HG03108 (cell line): ENCODE data around the gene UBTD1.
"Not testable (repeated sequence)": the region's sequence is repeated elsewhere in the genome, so short reads cannot be mapped to it uniquely, and the experiment has no call there.

ENCODE experiments used
- ATAC-seq: cut with Tn5 transposase; IDR thresholded peaks from one replicate; pipeline ENCODE4 v1.9.1; 2021; ENCODE audit warnings: moderate library complexity; ENCODE audit not compliant: unreplicated experiment

UBTD1 gene

DNA sequence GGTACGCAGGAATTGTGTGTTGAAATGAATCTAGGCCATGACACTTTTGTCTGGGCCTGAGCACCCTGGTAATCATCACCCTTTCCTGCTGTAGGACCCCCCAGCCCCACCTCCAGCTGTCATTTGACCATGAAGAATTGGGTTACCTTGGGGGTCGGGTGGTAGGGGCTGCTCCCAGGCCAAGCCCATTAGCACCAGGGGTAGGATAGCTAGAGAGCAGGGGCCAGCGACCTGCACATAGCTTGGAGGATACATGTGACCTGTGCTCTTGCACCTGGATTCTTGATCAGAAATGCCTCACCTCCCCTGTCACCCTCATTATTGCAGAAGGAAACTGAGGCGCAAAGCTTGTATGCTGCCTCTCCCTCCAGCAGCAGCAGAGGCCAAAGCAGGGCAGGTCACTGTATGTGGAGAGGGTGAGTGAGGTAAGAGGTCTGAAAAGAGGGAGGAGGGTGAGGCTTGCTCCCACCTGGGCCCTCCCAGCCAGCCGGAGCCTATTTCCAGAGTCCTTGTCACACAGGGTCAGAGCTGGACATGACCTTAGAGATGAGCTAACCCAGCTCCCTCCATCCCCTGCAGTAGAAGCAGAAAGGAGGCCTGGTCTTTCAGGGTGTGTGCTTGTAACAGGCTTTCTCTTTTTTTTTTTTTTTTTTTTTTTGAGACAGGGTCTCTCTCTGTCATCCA lies 38.6 kb downstream of the UBTD1 start:
- no peak for ATAC-seq

- ATAC-seq: no peak
These were observed 39.7 kb downstream of the UBTD1 start for GRCh38 chr10:97538411-97538810.

- no peak for ATAC-seq
These were observed 40.1 kb downstream of the UBTD1 start for GRCh38 chr10:97538839-97539238.

GRCh38 chr10:97539523-97540200 lies 40.9 kb downstream of the UBTD1 start:
- no peak for ATAC-seq

GRCh38 chr10:97540669-97541500 lies 42.2 kb downstream of the UBTD1 start:
- no peak for ATAC-seq

DNA sequence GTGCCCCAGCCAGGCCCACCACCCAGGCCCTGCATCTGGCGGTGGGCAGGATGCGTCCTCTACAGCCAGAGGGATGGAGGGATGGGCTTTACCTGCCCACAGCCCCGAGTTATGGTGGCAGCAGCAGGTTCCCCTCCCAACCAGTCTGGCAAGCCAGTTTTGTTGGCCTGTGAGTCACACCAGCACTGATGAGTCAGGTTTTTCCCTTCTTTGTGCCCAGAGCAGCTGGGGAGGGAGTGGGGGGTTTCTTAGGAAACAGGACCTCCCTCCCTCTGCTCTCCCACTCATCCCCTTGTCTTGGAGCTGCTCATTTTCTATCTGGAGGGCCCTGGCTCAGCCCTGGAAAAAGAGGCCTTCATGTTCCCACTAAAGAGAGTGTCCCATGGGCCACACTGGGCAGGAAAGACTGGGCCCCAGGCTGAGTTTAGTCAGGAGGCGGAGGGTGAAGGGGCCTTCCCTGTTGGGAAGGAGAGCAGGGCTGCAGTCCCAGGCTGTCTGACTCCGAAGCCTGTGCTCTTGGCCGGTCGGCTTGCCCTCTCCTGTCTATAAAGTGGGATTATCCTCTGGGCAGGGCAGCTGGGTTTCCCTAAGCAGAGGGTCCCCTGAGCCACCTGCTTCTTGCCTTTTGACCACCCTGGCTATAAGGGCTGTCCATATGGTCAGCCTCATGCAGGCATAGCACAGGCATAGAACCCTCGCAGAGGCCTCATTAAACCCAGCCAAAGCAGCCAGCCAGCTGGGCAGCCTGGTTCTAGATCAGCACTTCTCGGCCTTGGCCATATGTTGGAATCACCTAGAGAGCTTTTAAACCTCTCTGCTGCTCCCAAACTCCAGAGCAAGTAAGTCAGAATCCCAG lies 43.7 kb downstream of the UBTD1 start:
- ATAC-seq: no peak

GRCh38 chr10:97543025-97543546 lies 44.4 kb downstream of the UBTD1 start:
- no peak for ATAC-seq

DNA sequence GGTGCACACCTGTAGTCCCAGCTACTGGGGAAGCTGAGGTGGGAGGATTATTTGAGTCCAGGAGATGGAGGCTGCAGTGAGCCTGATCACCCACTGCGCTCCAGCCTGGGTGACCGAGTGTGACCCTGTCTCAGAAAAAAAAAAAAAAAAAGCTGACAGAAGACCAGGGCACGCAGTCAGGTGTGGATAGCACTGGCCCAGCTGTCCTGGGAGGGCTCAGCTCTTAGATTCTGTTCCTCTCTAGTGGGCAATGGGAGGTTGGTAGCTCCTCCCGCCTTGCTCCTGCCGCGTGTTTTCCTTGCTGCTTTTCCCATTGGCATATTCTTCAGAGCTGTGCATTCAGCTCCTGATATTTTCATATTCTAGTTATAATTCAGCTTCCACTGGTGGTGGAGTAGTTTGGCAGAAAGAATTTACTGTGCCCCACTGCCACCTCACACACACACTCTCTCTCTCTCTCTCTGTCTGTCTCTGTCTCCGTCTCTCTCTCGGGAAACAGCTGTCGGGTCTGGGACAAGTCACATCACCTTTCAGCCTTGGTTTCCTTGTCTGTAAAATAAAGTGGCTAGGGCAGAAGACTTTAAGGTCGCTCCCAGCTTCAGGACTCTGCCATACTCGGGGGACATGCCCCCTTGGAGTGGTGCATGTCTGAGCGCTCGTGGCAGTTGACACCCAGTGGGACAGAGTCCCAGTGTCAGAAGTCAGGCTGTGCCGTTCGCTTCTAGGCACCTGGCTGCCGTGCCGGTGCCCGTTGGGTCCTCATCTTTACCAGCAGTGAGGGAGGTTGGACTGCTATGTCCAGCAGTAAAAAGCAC lies 47.9 kb downstream of the UBTD1 start:
- ATAC-seq: no peak

DNA sequence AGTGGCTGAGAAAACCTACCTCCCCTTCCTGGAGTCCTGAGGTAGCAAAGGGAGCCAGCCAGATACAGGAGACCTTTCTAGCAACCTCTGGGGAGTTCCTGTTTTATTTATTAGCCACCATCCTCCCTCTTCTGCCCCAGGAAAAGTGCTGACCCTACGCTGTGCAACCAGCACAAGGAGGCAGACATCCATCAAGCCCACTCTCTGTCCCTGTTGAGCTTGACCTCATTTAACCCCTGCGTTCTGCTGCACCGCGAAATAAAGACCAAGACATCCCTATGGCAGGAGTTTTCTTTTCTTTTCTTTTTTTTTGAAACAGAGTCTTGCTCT lies 48.5 kb downstream of the UBTD1 start:
- ATAC-seq: no peak

GRCh38 chr10:97547962-97548361 lies 49.2 kb downstream of the UBTD1 start:
- no peak for ATAC-seq

- no peak for ATAC-seq
These were observed 50.2 kb downstream of the UBTD1 start for GRCh38 chr10:97548828-97549455.

- no peak for ATAC-seq
These were observed 51.0 kb downstream of the UBTD1 start for GRCh38 chr10:97549587-97550322.

GRCh38 chr10:97550336-97551149 lies 51.8 kb downstream of the UBTD1 start:
- ATAC-seq: no peak

- no peak for ATAC-seq
These were observed 52.5 kb downstream of the UBTD1 start for GRCh38 chr10:97551271-97551670.

DNA sequence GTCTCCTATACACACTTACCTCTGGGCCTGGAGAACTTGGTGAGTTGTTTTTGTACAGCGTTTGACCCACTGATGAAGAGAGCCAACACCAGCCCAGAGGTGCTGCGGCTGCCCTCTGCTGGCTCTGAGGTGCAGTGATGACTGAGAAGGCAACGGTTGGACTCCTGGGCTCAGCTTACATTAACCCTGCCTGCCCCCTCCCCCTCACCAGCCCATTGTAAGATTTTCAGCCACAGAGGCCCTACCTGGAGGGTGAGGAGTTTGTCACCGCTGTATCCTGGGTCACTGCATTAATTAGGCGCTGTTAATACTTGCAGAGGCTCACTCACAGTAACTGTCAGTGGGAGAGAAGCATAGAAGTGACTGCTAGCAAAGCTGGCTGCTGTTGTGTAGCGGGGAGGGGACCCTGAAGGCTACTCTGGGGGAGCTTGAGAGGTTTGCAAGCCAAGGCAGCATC lies 54.9 kb downstream of the UBTD1 start:
- no peak for ATAC-seq

DNA sequence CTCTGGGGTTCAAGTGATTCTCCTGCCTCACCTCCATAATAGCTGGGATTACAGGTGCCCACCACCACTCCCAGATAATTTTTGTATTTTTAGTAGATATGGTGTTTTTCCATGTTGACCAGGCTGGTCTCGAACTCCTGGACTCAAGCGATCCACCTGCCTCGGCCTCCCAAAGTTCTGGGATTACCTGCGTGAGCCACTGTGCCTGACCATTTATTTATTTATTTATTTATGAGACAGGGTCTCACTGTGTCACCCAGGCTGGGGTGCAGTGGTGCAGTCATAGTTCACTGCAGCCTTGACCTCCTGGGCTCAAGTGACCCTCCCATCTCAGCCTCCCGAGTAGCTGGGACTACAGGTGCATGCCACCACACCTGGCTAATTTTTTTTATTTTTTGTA lies 55.6 kb downstream of the UBTD1 start:
- not testable (repeated sequence) for ATAC-seq

- not testable (repeated sequence) for ATAC-seq
These were observed 56.8 kb downstream of the UBTD1 start for GRCh38 chr10:97555541-97555940.
